Ramos (cell line): ENCODE results near the gene SYNM.

Experiments
- in situ Hi-C: fragments of 300-500 bp; cut with MboI; formaldehyde crosslinking; loops from one replicate; pipeline ENCODE4 v1.14.3; 2022; ENCODE audit warnings: low sequenced_read_pairs; ENCODE audit not compliant: unreplicated experiment

The SYNM gene

DNA sequence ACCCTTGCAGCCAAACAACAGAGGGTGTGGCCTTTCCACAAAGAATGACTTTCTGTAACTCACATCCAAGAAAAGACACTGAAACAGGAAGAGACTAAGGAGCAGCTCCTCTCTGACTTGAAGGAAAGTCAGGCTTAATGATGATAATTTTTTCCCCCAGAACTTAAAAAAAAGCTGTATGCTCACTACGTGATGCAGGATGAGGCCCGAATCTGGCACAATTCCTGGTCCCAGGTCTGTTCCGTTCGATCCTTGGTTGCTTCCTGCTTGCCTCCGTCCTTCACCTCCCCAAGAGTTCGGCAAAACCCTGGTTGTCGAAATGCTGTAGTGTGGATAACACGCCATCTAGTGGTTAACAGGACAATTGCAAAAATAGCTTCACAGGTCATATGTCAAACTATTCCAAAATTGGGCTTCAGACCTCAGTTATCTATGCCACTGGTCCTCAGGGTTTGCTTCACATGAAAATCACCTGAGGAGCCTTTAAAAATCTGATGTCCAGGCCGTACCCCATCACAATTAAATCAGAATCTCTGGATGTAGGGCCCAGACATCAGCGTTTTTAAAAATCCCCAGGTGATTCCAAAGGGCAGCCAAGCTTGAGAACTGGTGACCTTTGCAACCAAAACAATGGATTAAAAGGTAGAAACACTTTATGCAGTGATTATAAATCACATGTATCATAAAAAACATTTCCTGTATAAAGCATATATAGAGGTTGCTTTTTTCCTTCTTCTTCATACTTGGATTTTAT, 28.1 kb upstream of the SYNM start:
- in situ Hi-C loops: no loop called here

GRCh38 chr15:99082798-99083197, 22.1 kb upstream of the SYNM start:
- in situ Hi-C loops: no loop called here

DNA sequence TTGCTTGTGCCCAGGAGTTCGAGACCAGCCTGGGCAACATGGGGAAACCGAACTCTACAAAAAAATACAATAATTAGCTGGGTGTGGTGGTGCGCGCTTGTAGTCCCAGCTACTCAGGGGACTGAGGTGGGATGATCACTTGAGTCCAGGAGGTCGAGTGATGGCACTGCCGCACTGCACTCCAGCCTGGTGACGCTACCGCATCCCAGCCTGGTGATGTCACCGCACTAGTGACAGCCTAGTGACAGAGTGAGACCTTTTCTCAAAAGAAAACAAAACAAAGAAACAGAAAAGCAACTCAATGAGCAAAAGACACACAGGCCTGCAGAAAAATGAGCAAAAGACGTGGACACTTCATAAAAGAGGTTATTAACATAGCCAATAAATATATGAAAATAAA, 19.9 kb upstream of the SYNM start:
- in situ Hi-C loops: no loop called here

DNA sequence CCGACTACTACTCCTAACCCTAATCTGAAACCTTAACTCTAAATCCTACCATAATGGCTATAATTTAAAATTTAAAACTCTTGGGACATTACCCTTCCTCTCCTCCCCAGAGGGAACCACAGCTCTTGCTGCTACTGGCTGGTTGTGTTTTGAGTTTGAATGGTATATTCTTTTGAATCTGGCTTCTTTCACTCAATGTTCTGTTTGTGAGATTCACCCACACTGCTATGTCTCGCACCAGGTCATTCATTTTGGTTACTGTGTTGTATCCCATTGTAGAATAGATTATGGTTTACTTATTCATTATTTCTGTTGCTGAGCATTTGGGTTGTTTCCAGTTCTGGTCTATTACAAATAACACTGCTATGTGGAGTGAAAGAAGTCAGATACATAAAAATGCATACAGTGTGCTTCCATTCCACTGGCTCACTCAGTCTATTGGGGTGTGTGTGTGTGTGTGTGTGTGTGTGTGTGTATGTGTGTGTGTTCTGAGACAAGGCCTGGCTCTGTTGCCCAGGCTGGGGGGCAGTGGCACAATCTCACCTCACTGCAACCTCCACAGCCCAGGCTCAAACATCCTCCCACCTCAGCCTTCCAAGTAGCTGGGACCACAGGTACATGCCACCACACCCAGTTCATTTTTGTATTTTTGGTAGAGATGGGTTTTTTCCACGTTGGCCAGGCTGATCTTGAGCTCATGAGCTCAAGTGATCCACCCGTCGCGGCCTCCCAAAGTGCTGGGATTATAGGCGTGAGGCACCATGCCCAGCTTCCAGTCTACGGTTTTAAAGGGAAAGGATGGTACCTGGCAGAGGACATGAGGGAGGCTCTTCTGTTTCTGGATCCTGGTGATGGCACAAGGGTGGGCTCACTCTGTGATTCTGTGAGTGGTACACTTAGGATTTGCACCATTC, 19.2 kb upstream of the SYNM start:
- in situ Hi-C loops: no loop called here

DNA sequence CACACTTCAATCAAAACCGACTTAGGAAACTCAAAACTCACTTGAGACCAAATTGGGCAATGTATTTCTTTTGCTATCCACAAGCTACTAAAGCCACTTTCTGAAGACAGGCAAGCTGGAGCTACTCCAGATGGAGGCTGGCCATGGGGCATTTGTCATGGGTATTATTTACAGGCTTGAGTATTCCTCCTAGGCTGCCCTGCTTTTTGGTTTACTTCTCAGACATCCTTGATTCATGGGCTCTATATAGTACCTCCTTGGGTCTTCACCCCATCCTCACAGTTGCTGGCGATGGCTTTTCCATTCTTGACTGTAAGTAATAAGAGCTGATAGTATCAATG, 18.6 kb upstream of the SYNM start:
- in situ Hi-C loops: no loop called here

- in situ Hi-C loops: no loop called here
Observed at GRCh38 chr15:99087405-99087943, 17.4 kb upstream of the SYNM start.

DNA sequence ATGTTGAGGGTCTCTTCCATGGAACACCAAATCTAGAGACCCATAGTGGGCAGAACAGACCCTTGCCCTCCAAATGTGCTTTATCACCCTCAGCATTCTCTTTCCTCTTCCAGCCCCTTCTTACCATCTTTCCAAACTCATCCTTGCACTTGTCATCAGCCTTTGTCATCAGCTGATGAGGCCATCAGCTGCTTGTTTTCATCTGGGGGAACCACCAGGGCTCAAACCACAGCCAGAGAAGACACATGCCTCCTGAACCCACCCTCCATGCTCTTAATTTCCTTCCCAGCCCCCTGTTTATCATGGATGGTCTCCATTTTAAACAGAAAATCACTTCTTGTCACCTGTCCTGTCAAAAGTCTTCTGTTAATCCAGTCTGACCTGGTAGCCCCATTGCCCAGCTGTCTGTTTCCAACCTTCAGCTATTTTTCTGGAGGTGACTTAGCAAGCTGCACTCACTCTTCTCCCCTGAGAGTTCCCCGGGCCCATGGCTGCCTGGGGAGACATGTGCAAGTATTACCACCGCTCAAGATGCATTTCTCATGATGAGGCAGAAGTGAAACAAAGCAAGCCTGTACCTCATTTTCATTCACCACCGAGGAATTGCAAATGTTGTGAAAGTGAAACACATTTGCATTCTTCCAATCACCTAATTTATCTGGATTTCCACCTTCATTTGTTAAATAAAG, 14.7 kb upstream of the SYNM start:
- in situ Hi-C loops: no loop called here

DNA sequence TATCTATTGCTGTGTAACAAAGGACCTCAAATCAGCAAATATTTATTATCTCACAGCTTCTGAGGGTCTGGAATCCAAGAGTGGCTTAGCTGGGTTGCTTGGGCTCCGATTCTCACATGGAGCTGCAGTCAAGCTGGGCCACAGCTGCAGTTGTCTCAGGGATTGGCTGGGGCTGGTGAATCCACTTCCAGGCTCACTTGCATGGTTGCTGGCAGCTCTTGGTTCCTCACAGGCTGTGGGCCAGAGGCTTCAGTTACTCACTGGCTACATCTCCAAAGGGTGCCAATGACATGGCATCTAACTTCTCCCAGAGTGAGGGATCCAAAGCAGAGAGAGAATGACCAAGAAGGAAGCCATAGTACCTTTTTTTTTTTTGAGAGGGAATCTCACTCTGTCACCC, 13.9 kb upstream of the SYNM start:
- in situ Hi-C loops: no loop called here

DNA sequence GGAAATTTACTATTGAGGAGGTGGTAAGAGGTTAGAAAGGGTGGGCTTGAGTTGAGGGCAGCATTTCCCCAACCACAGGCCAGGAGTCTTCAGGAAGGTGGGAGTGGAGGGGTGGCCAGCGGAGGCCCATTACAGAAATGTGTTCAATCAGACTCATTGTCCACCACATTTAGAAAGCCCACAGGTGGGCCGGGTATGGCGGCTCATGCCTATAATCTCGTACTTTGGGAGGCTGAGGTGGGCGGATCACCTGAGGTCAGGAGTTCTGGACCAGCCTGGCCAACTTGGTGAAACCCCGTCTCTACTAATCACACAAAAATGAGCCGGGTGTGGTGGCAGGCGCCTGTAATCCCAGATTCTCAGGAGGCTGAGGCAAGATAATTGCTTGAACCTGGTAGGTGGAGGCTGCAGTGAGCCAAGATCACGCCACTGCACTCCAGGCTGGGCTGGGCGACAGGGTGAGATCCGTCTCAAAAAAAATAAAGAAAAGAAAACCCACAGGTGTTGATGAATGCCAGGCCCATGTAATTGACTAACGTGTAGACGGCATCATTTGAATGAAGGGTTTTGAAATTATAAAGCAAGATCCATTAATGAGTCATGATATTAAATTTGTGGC, 12.2 kb upstream of the SYNM start:
- in situ Hi-C loops: no loop called here

- in situ Hi-C loops: no loop called here
Observed at GRCh38 chr15:99095626-99096025, 9.3 kb upstream of the SYNM start.

- in situ Hi-C loops: no loop called here
Observed at GRCh38 chr15:99096173-99096893, 8.5 kb upstream of the SYNM start.

DNA sequence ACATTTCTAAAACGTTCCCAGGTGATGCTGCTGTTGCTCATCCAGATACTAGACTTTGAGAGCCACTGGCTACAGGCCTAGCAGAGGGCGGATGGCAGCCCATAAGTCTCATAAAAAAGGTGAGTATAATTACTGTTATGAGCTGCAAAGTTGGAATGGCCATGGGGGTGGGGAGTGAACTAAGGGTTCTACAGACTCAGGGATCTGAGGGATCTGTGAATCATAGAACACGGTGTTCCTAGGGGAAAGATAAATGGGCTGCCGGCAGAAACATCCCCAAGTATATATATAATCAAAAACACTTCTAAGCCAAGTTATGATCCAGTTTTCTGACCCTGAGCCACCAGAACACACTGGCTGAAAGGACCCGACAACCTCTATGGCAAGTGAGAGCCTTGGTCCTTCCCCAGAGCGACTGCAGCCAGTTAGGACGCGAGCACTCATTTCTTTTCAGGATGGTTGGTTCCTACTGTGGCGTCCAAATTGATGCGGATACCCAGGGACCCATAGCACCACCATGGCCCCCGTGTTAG, 7.9 kb upstream of the SYNM start:
- in situ Hi-C loops: no loop called here

DNA sequence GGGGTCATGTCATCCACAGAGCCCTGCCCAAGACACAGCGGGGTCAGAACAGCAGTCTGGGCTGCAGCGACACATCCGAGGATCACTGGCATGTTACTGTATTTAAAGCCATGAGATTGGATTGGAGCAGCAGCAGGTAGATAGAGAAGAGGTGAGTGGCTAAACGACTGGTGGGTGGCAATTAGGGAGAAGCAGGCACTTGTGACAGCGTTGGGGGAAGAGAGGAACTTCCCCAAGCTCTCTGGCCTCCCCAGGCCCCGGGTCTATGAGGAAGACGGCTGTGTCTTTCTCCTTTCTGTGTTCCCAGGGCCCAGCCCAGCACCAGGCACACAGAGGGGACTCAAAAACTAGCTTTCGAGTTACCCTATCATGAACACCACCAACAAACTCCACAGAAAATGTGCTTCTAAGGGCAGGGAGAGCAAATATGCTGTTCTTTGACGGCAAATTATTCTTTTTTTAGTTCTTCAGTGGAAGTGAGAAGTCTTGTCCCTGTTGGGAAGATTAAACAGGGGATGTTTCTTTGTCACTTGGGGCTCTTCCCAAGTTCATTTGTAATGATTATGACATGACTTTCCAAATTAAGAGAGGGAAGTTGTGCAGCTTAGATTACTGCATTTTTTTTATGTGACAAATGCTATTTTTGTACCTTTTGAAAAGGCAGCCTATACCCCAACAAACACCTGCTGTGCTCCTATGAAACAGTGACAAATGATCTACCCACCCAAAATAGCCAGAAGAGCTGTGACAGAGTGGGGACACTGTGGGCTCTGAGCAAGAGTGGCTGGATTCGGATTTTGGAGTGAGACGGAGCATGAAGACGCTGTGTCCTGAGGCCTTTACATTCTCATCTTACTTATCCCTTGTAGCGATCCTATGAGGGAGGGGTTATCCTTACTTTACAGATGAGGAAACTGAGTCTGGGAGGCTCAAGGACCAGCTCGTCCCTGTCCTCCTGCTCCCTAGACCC, 7.2 kb upstream of the SYNM start:
- in situ Hi-C loops: no loop called here

DNA sequence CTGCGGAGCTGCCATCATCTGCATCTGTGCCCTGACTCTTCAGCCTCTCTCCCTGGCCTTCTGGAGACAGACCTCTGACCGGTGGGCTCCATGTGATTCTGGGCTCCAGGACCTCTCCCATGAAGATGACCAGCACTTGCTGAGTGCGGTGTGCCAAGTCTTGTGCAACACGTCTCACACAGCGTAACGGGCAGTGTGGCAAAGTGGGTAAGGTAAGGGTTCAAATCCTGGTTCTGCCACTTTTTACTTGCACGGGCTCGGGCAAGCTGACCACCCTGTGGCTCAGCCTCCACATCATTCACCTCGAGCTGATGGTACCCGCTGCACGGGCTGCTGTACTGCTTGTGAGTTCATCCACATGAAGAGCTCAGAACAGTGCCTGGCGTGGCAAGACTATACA, 6.5 kb upstream of the SYNM start:
- in situ Hi-C loops: no loop called here

GRCh38 chr15:99098991-99099390, 5.9 kb upstream of the SYNM start:
- in situ Hi-C loops: no loop called here

DNA sequence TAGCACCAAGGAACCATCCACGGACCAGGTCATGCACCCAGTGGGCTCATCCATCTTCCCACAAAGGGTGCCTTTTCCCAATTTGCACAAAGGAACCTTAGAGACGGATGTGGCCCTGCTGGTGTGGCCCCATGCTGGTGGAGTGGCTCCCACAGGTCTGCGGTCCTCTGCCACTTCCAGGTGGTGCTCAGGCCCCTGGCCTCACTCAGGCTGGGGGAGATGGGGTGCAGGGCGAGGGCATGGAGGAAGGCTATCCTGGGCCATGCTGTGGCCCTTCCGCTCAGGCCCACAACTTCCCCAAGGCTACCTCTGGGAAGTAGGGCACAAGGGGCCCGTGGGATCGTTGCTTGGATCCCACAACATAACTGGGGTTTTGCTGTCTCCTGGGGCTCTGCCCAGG, 5.2 kb upstream of the SYNM start:
- in situ Hi-C loops: no loop called here

DNA sequence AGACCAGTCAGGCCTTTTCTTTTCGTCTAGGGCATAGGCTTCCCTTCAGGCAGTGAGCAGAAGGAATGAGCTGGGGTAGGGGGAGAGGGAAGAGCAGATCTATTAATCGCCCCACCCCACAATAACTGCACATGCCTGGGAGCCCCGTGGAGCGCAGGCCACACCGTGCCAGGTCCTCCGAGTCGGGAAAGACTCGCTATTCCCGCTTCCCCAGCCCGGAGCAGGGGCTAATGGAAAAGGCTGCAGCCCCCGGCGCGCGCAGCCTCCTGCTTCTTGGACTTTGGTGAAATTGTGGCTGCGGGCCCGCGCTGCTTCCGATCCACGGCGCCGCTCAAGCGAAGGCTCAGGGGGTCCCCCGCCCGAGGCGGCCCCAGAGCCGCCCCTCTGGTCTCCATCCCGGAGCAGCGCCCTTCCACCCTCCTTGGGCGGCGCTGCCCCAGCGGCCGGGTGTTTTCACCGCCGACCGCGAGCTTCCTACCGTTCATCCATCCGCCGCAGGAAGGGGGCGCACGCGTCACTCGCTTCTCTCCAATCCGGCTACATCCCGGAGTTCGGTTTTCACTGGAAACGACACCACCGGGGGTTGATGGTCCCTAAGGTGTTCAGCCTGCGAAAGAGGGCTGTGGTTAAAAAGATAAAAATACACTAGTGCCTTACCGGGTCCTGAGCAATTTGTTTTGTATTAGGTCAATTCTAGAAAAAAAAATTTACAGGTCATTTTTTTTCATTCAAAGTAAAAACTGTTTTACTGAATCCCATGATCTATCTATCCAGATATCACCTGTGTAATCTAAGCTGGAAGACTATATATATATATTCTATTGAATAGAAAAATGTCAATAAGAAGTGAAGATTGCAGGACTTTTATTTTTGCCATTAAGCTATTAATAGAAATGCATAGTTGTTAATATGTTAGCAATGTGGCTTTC, 4.4 kb upstream of the SYNM start:
- in situ Hi-C loops: no loop called here
